ENCODE results near the gene FRRS1.

DNA sequence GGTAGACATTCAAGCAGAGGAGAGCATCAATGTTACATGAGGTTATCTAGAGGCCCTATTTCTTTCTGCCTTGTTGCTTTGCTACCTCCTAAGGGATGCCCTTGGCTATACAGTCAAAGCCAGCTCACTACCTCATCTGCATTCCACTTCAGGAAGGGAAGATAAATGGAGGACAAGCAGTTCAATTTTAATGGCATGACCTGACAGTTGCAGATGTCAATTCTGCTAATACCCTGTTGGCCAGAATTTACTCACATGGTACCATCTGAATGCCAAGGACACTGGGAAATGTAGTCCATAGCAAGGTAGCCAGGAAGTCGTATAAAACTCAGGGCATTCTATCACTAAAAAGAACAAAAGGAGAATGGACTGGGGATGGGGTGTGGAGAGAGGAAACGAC is 89.0 kb downstream of the FRRS1 start:
- no peak for TF ChIP-seq POLR2A (IDR thresholded peaks at IDR 0.05)
- TF ChIP-seq, protein P1, sequence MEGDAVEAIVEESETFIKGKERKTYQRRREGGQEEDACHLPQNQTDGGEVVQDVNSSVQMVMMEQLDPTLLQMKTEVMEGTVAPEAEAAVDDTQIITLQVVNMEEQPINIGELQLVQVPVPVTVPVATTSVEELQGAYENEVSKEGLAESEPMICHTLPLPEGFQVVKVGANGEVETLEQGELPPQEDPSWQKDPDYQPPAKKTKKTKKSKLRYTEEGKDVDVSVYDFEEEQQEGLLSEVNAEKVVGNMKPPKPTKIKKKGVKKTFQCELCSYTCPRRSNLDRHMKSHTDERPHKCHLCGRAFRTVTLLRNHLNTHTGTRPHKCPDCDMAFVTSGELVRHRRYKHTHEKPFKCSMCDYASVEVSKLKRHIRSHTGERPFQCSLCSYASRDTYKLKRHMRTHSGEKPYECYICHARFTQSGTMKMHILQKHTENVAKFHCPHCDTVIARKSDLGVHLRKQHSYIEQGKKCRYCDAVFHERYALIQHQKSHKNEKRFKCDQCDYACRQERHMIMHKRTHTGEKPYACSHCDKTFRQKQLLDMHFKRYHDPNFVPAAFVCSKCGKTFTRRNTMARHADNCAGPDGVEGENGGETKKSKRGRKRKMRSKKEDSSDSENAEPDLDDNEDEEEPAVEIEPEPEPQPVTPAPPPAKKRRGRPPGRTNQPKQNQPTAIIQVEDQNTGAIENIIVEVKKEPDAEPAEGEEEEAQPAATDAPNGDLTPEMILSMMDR (IDR thresholded peaks at IDR 0.05), result no peak
